HG02623 (cell line): ENCODE results near the gene PRIM1.
"Not testable (repeated sequence)": the region's sequence is repeated elsewhere in the genome, so short reads cannot be mapped to it uniquely, and the experiment has no call there.

Source experiments
- ATAC-seq: cut with Tn5 transposase; IDR thresholded peaks from one replicate; pipeline ENCODE4 v1.9.1; 2021; ENCODE audit warnings: moderate library complexity; ENCODE audit not compliant: unreplicated experiment

PRIM1 gene

DNA sequence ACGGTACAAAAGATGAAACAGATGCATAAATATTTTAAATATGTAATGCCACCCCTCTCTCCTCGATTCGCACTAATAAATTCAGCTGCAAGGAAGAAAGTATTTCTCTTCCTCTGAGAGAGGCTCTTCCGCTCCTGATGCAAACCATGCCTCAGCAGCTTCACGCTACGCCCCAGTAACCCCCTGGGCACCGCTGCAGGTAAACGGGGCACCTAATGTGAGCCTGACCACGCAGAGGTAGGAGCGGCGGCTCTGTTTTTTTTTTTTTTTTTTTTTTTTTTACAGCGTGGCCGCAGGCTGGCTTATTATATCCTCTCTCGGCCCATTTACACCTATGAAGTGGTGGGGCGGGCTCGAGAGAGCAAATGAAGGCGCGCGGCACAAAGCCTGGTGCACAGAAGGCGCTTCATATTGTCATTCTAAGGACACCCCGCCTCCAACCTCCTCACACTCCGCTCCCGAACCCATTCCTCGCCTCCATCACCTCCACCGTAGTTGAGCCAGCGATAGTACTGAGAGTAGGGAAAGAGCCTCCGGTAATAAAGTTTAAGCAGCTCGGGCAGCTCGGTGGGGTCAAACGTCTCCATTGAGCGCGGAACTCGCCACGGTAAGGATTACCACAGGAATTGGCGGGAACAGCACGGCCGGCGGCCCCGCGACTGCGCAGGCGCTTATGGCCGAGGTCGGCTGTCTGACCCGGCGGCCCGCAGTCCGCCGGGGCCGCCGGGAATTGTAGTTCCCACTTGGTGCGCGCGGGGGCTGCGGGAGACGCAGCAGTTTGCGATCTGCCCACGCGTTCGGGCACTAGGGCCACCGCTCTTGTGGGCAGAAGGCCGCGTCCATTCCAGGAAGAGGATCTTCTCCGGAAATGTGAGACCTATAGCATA, at the start of gene PRIM1:
TSS of gene PRIM1 (minus strand) at position 612 of the 887 bp plus-strand sequence. CDS start at position 587, 25 bp downstream.
- ATAC-seq = peak; percentile 76

DNA sequence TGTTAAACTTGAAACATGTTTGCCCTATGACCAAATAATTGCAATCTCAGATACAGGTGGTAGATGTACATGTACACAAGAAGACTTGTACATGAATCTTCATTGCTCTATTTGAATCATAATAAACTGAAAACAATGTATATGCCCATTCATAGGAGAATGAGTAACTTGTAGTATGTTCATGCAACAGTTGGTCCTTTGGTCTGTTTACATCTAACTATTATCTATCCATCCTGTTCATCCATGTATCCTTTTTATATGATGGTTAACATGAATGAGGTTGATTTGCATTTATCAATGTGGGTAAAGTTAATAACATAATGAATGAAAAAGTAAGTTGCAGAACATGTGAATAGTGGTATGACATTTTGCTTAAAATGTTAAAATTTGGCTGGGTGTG, 48.1 kb upstream of the PRIM1 start:
- ATAC-seq = no peak

DNA sequence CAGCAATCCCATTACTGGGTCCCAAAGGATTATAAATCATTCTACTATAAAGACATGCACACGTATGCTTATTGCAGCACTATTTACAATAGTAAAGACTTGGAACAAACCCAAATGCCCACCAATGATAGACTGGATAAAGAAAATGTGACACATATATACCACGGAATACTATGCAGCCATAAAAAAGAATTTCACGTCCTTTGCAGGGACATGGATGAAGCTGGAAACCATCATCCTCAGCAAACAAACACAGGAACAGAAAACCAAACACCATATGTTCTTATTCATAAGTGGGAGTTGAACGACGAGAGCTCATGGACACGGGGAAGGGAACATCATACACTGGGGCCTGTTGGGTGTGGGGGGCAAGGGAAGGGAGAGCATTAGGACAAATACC, 47.2 kb upstream of the PRIM1 start:
- ATAC-seq = not testable (repeated sequence)

DNA sequence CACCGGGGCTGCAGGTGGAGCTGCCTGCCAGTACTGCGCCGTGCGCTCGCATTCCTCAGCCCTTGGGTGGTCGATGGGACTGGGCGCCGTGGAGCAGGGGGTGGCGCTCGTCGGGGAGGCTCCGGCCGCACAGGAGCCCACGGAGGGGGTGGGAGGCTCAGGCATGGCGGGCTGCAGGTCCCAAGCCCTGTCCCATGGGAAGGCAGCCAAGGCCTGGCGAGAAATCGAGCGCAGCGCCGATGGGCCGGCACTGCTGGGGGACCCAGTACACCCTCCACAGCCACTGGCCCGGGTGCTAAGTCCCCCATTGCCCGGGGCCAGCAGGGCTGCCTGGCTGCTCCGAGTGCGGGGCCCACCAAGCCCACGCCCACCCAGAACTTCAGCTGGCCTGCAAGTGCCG, 43.7 kb upstream of the PRIM1 start:
- not testable (repeated sequence) for ATAC-seq

DNA sequence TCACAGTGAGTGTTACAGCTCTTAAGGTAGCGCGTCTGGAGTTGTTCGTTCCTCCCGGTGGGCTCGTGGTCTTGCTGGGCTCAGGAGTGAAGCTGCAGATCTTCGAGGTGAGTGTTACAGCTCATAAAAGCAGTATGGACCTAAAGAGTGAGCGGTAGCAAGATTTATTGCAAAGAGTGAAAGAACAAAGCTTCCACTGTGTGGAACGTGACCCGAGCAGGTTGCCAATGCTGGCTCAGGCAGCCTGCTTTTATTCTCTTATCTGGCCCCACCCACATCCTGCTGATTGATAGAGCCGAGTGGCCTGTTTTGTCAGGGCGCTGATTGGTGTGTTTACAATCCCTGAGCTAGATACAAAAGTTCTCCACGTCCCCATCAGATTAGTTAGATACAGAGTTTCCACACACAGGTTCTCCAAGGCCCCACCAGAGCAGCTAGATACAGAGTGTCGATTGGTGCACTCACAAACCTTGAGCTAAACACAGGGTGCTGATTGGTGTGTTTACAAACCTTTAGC, 43.0 kb upstream of the PRIM1 start:
- ATAC-seq = not testable (repeated sequence)

GRCh38 chr12:56793124-56793523, 41.0 kb upstream of the PRIM1 start:
- not testable (repeated sequence) for ATAC-seq

GRCh38 chr12:56792678-56793077, 40.6 kb upstream of the PRIM1 start:
- ATAC-seq = no peak

GRCh38 chr12:56789429-56789828, 37.3 kb upstream of the PRIM1 start:
- ATAC-seq = not testable (repeated sequence)

DNA sequence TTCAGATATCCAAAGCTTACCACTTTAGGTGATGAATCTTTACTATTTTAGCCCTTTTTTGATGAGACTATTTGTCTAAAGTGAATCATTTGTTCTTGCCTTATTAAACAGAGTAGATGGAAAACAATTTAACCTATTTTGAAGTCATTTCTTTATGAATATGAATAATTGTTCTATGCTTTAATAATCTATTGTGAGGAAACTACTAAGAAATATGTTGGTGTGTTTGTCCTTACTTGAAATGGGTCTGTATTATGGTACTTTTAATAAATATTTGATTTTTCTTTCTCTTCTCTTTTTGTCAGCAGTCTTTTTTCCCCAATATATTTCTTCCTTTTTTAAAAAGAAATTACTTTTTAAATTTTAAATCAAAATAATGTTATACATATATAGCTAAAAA, 35.4 kb upstream of the PRIM1 start:
- ATAC-seq = no peak

- no peak for ATAC-seq
Observed at GRCh38 chr12:56785874-56786273, 33.8 kb upstream of the PRIM1 start.

GRCh38 chr12:56785141-56785865, 33.2 kb upstream of the PRIM1 start:
- no peak for ATAC-seq

DNA sequence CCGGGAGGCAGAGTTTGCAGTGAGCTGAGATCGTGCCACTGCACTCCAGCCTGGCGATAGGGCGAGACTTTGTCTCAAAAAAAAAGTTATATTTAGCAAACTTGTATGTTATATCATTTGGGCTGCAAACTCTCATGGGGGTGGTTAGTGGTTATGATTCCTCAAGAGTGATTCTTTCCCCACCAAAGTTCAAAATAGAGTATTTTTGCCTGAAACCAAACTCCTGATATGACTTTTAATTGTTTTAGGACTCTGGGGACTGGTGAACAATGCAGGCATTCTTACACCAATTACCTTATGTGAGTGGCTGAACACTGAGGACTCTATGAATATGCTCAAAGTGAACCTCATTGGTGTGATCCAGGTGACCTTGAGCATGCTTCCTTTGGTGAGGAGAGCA, 29.6 kb upstream of the PRIM1 start:
- ATAC-seq = no peak

- ATAC-seq = no peak
Observed at GRCh38 chr12:56778756-56779155, 26.6 kb upstream of the PRIM1 start.

- ATAC-seq = no peak
Observed at GRCh38 chr12:56776654-56777053, 24.5 kb upstream of the PRIM1 start.

GRCh38 chr12:56775638-56776037, 23.5 kb upstream of the PRIM1 start:
- no peak for ATAC-seq

DNA sequence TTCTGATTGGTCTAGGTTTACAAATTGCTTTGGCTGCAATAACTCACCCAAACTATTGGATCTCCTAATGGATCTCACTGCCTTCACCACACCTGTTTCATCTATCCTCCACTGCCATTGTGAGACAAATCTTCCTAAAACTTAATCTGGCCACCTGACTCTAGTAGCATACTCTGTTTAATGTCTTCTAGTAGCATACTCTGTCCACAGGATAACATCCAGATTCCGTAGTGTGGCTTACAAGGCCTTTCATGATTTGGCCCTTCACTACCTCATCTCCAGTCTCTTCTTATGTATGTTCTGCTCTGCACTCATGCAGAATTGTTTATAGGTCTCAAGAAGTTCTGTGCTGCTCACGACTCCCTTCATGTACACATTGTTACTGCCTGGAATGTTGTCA, 21.0 kb upstream of the PRIM1 start:
- no peak for ATAC-seq

DNA sequence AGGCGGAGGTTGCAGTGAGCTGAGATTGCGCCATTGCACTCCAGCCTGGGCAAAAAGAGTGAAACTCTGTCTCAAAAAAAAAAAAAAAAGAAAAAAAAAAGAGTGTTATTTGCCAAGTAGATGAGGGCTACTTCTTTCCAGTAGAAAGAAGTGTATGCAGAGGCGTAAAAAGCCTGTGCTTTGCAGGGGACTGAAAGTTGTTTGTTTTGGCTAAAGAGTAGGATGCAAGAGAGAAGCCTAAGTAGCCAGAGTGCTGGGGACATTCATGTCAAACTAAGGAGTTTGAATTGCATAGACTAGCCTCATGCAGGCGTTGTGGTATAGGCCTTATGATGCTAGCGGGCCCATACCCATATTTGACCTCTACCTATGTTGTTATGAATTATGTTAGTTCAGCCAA, 20.5 kb upstream of the PRIM1 start:
- no peak for ATAC-seq

- ATAC-seq = no peak
Observed at GRCh38 chr12:56769868-56770267, 17.7 kb upstream of the PRIM1 start.

DNA sequence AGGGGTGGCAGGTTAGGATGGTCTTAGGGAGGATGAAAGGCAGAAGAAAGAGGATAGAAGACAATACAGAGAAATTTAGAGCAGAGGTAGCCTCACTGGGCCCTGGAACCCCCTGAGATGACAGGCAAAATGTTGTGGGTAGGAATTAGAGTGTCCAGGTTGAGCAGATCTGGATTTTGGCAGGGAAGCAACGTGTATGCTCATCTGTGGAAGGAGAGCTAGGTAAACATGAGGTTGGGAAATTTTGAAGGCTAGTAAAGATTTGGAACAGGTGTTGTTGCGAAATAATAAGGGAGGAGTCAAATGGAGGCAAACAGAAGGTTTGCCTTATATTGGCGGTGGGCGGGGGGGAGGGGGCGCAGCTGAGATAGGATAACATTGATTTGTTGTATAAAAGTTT, 16.3 kb upstream of the PRIM1 start:
- no peak for ATAC-seq

DNA sequence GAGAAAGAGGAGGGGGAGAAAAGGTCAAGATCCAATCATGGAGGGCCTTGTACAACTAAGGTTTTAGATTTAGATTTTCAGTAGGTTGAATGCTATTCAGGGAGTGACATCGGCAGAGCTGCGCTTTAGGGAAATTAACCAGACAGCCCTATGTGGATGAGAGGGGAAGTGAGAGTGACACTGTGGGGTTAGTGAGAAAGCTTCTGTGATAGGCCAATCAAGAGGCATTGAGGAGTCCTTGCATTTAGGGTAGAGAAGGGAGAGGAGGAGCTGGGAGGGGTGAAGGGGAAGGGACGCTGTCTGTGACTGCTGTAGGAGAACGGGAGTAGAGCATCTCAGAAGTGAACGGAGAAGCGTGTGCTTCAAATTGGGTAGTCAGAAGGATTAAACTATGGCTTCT, 14.4 kb upstream of the PRIM1 start:
- peak; percentile 98 for ATAC-seq

DNA sequence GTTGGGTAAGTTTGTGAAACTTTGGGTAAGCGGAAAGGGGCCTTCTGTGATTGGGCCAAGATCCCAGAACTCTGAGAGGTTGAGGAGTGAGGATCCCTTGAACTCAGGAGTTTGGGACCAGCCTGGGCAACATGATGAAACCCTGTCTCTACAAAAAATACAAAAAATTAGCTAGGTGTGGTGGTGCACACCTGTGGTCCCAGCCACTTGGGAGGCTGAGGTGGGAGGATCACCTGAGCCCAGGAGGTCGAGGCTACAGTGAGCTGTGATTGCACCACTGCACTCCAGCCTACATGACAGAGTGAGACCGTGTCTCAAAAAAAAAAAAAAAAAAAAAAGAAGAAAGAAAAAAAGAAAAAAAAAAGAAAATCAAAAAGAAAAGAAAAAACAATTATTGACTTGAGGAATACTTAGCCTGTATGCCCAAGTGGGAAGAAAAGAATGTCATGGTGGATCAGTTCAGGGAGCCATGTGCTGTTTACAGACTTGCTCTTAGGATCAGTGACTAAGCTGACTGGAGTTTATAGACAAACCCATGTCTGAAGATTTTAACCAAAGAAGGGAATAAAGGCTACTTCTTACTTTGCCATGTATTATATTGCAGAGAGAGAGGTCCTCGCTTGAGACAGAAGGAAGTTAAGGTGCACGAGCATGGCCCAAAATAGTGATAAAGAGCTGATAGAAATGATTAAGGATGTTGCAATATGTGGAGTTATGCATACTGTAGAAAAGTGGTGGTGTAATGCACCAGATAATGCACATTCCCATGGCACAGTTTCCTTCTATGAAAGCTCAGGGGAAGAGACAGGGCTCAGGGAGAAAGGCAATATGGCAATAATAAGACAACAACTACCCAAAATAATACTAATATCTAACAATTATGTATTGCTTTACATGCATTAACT, 11.9 kb upstream of the PRIM1 start:
- ATAC-seq = no peak
